Measurements from ENCODE around the gene BCL2L12.
A peak's percentile ranks its signal among the peaks of the same experiment; 100 is the strongest.

The BCL2L12 gene

DNA sequence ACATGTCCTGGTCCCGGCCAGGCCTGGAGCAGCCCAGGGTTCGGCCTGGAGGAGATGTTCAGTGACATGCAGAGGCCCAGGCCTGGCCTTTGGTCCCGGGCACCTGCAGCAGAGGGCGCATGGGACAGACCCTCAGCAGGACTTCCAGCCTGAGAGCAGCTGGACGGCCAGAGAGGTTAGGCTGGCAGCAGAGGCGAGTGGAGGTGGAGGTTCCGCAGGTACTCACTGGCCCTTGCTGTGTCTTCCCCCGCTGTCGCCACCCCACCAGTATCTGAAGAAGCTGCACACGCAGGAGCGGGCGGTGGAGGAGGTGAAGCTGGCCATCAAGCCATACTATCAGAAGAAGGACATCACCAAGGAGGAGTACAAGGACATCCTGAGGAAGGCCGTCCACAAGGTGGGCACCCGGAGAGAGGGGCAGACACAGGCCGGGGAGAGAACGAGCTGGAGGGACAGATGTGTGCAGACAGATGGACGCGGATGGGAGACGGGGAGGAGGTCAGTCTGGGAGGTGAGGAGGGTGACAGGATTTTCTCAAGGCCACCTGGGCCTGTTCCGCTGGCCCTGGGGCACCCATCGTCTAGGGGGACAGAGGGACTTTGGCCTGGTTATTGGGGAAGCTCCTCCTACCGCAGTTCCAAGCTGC is 8.1 kb upstream of the BCL2L12 start:
- Histone ChIP-seq H3K4me3 (ENCODE audit: low read length) (no peak overlapping the region), H3K9ac (ENCODE audit: low read length) (no peak overlapping the region), H3K9me3 (ENCODE audit: control insufficient read depth, low read length) (no peaks in the 10 kb centered on the region), H3K36me3 (ENCODE audit: control insufficient read depth, insufficient read depth, low read length, severe bottlenecking) (peaks cover 89% of the 10 kb centered on the region), H3K4me1 (ENCODE audit: control insufficient read depth, insufficient read depth, low read length) (no peaks in the 10 kb centered on the region), H3K27me3 (replicated peaks; ENCODE audit: control insufficient read depth, insufficient read depth, low read length) (no peaks in the 10 kb centered on the region)
- DNase-seq (ENCODE audit: low read depth), result no peak

- Histone ChIP-seq H3K4me3 (ENCODE audit: low read length) (no peak overlapping the region), H3K9ac (ENCODE audit: low read length) (no peak overlapping the region), H3K9me3 (ENCODE audit: control insufficient read depth, low read length) (no peaks in the 10 kb centered on the region), H3K27me3 (replicated peaks; ENCODE audit: control insufficient read depth, insufficient read depth, low read length) (no peaks in the 10 kb centered on the region), H3K4me1 (ENCODE audit: control insufficient read depth, insufficient read depth, low read length) (no peaks in the 10 kb centered on the region), H3K36me3 (ENCODE audit: control insufficient read depth, insufficient read depth, low read length, severe bottlenecking) (peaks cover 88% of the 10 kb centered on the region)
- no peak for DNase-seq (ENCODE audit: low read depth)
These were observed 7.6 kb upstream of the BCL2L12 start for GRCh38 chr19:49658139-49658517.

GRCh38 chr19:49658566-49659442 is 6.9 kb upstream of the BCL2L12 start:
- no peaks in the 10 kb centered on the region for H3K9me3 ChIP-seq (ENCODE audit: control insufficient read depth, low read length)
- no peak overlapping the region for H3K4me3 ChIP-seq (ENCODE audit: low read length)
- H3K36me3 ChIP-seq (ENCODE audit: control insufficient read depth, insufficient read depth, low read length, severe bottlenecking), result peaks cover 84% of the 10 kb centered on the region
- no peak for DNase-seq (ENCODE audit: low read depth)
- no peak overlapping the region for H3K9ac ChIP-seq (ENCODE audit: low read length)
- no peaks in the 10 kb centered on the region for H3K27me3 ChIP-seq (replicated peaks; ENCODE audit: control insufficient read depth, insufficient read depth, low read length)
- H3K4me1 ChIP-seq (ENCODE audit: control insufficient read depth, insufficient read depth, low read length), result peaks cover 2% of the 10 kb centered on the region

DNA sequence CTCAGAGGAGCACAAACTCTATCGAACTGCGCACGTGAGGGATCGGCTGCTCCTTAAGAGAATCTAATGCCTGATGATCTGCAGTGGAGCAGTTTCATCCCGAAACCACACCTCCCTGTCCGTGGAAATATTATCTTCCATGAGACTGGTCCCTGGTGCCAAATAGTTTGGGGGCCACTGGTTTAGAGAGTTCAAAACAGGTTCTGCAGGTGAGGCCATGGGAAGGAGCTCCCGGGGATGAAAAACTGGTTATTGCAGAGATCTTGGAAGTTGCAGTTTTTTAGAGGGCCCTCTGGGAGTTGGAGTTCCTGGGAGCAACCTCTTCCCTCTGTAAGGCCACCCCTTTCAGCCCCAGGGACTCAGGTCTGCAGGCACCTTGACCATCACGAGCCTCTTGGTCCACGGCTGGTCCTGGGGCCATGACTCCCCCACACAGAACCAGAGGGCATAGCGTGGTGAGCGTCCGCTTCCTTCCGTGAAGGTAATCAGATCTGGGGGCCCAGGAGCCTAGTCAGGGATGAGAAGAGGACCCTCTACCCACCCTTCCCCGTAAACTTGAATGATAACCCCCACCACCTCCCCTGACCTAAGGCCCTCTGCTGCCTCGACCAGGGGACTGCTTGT is 5.3 kb upstream of the BCL2L12 start:
- peaks cover 67% of the 10 kb centered on the region for H3K36me3 ChIP-seq (ENCODE audit: control insufficient read depth, insufficient read depth, low read length, severe bottlenecking)
- no peaks in the 10 kb centered on the region for H3K9me3 ChIP-seq (ENCODE audit: control insufficient read depth, low read length)
- DNase-seq (ENCODE audit: low read depth), result no peak

GRCh38 chr19:49662011-49662410 is 3.7 kb upstream of the BCL2L12 start:
- H3K4me3 ChIP-seq (ENCODE audit: low read length), result no peak overlapping the region
- H3K4me1 ChIP-seq (ENCODE audit: control insufficient read depth, insufficient read depth, low read length), result peaks cover 17% of the 10 kb centered on the region
- H3K27me3 ChIP-seq (replicated peaks; ENCODE audit: control insufficient read depth, insufficient read depth, low read length), result no peaks in the 10 kb centered on the region
- peaks cover 52% of the 10 kb centered on the region for H3K36me3 ChIP-seq (ENCODE audit: control insufficient read depth, insufficient read depth, low read length, severe bottlenecking)
- DNase-seq (ENCODE audit: low read depth), result no peak
- no peaks in the 10 kb centered on the region for H3K9me3 ChIP-seq (ENCODE audit: control insufficient read depth, low read length)
- H3K9ac ChIP-seq (ENCODE audit: low read length), result no peak overlapping the region

More for the DNA sequence above, 5.3 kb upstream of the BCL2L12 start:
- peaks cover 11% of the 10 kb centered on the region for H3K4me1 ChIP-seq (ENCODE audit: control insufficient read depth, insufficient read depth, low read length)
- H3K4me3 ChIP-seq (ENCODE audit: low read length), result no peak overlapping the region
- no peak overlapping the region for H3K9ac ChIP-seq (ENCODE audit: low read length)
- H3K27me3 ChIP-seq (replicated peaks; ENCODE audit: control insufficient read depth, insufficient read depth, low read length), result no peaks in the 10 kb centered on the region

- Histone ChIP-seq H3K36me3 (ENCODE audit: control insufficient read depth, insufficient read depth, low read length, severe bottlenecking) (peaks cover 42% of the 10 kb centered on the region), H3K4me1 (ENCODE audit: control insufficient read depth, insufficient read depth, low read length) (peaks cover 17% of the 10 kb centered on the region), H3K9ac (ENCODE audit: low read length) (no peak overlapping the region), H3K9me3 (ENCODE audit: control insufficient read depth, low read length) (no peaks in the 10 kb centered on the region), H3K27me3 (replicated peaks; ENCODE audit: control insufficient read depth, insufficient read depth, low read length) (no peaks in the 10 kb centered on the region), H3K4me3 (ENCODE audit: low read length) (no peak overlapping the region)
- DNase-seq (ENCODE audit: low read depth), result no peak
These were observed 2.5 kb upstream of the BCL2L12 start for GRCh38 chr19:49663224-49663623.

DNA sequence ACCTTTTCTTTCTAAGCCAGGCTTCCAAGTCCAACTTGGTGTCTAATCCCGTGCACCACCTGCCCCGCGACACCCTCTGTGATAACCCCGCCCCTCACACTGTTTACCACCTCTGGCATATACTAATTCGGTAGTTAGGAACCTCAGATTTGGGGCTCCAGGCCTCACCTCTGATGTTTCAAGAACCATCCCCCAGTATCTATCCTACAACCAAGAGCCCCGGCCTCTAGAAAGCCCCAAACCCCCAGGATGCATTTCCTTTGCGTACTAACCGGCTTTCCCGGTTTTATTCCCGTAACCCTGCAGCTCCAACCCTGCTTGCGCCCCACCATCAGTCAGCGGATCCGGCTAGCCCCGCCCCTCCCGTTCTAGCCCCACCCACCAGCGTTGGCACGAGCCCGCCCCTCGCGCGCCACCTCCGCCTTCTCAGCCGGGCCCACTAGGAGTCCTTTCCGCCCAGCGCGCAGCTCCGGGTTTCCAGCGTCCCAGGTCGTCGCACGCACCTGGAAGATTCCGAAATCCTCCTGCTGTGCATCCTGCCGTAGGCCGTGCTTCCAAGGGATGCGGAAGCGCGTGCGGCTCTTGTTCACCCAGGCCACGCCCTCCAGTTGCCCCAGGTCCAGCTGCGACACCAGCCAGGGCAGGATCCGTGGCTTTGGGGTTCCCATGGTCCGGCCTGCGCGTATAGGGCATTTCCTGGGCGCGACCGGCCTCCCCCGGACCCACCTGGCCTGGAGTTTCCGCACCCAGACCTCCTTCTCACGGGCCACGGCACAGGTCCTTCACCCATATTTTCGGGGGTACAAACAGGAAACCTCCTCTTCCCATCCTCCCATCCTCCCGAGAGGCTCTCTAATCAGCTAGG is 1.3 kb upstream of the BCL2L12 start:
- Histone ChIP-seq H3K27me3 (replicated peaks; ENCODE audit: control insufficient read depth, insufficient read depth, low read length) (no peaks in the 10 kb centered on the region), H3K36me3 (ENCODE audit: control insufficient read depth, insufficient read depth, low read length, severe bottlenecking) (peaks cover 33% of the 10 kb centered on the region), H3K9me3 (ENCODE audit: control insufficient read depth, low read length) (no peaks in the 10 kb centered on the region), H3K4me1 (ENCODE audit: control insufficient read depth, insufficient read depth, low read length) (peaks cover 17% of the 10 kb centered on the region), H3K4me3 (ENCODE audit: low read length) (peak overlapping the region; percentile 88), H3K9ac (ENCODE audit: low read length) (peak overlapping the region; percentile 91)
- DNase-seq (ENCODE audit: low read depth), result peak; percentile 96

DNA sequence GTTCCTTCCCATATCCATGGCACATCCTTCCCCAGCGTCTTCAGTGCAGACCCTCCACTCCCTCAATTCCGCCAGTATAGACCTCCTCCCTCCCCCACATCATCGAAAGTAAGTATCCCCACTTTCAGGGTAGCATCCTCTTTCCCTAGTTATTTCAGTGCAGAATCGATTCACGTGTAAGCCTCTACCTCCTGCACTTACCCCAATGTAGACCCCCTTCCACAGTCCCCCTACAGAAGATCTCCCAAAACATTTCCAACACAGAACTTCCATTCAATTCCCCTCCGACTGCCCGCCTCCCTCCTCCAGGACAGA is 740 bp upstream of the BCL2L12 start:
- Histone ChIP-seq H3K4me3 (ENCODE audit: low read length) (peak overlapping the region; percentile 88), H3K4me1 (ENCODE audit: control insufficient read depth, insufficient read depth, low read length) (peaks cover 17% of the 10 kb centered on the region), H3K9ac (ENCODE audit: low read length) (peak overlapping the region; percentile 91), H3K27me3 (replicated peaks; ENCODE audit: control insufficient read depth, insufficient read depth, low read length) (no peaks in the 10 kb centered on the region), H3K9me3 (ENCODE audit: control insufficient read depth, low read length) (no peaks in the 10 kb centered on the region), H3K36me3 (ENCODE audit: control insufficient read depth, insufficient read depth, low read length, severe bottlenecking) (peaks cover 27% of the 10 kb centered on the region)
- DNase-seq (ENCODE audit: low read depth), result no peak

GRCh38 chr19:49666120-49666444 is 349 bp downstream of the BCL2L12 start:
- peaks cover 17% of the 10 kb centered on the region for H3K36me3 ChIP-seq (ENCODE audit: control insufficient read depth, insufficient read depth, low read length, severe bottlenecking)
- no peaks in the 10 kb centered on the region for H3K27me3 ChIP-seq (replicated peaks; ENCODE audit: control insufficient read depth, insufficient read depth, low read length)
- H3K4me3 ChIP-seq (ENCODE audit: low read length), result peak overlapping the region; percentile 88
- no peak for DNase-seq (ENCODE audit: low read depth)
- H3K9ac ChIP-seq (ENCODE audit: low read length), result peak overlapping the region; percentile 91
- H3K4me1 ChIP-seq (ENCODE audit: control insufficient read depth, insufficient read depth, low read length), result peaks cover 17% of the 10 kb centered on the region
- H3K9me3 ChIP-seq (ENCODE audit: control insufficient read depth, low read length), result no peaks in the 10 kb centered on the region

GRCh38 chr19:49667473-49667872 is 1.7 kb downstream of the BCL2L12 start:
- H3K9me3 ChIP-seq (ENCODE audit: control insufficient read depth, low read length), result no peaks in the 10 kb centered on the region
- peaks cover 23% of the 10 kb centered on the region for H3K4me1 ChIP-seq (ENCODE audit: control insufficient read depth, insufficient read depth, low read length)
- no peaks in the 10 kb centered on the region for H3K27me3 ChIP-seq (replicated peaks; ENCODE audit: control insufficient read depth, insufficient read depth, low read length)
- H3K4me3 ChIP-seq (ENCODE audit: low read length), result no peak overlapping the region
- H3K9ac ChIP-seq (ENCODE audit: low read length), result no peak overlapping the region
- DNase-seq (ENCODE audit: low read depth), result no peak
- H3K36me3 ChIP-seq (ENCODE audit: control insufficient read depth, insufficient read depth, low read length, severe bottlenecking), result peaks cover 5% of the 10 kb centered on the region

GRCh38 chr19:49669516-49669915 is 3.8 kb downstream of the BCL2L12 start:
- no peaks in the 10 kb centered on the region for H3K27me3 ChIP-seq (replicated peaks; ENCODE audit: control insufficient read depth, insufficient read depth, low read length)
- peaks cover 17% of the 10 kb centered on the region for H3K4me1 ChIP-seq (ENCODE audit: control insufficient read depth, insufficient read depth, low read length)
- H3K4me3 ChIP-seq (ENCODE audit: low read length), result no peak overlapping the region
- H3K36me3 ChIP-seq (ENCODE audit: control insufficient read depth, insufficient read depth, low read length, severe bottlenecking), result no peaks in the 10 kb centered on the region
- DNase-seq (ENCODE audit: low read depth), result no peak
- H3K9me3 ChIP-seq (ENCODE audit: control insufficient read depth, low read length), result no peaks in the 10 kb centered on the region
- H3K9ac ChIP-seq (ENCODE audit: low read length), result no peak overlapping the region

All from adipocyte (in vitro differentiated cells).